ENCODE measurements around the gene PPM1L.
"Not testable (repeated sequence)": the region's sequence is repeated elsewhere in the genome, so short reads cannot be mapped to it uniquely, and the experiment has no call there.

The PPM1L gene

DNA sequence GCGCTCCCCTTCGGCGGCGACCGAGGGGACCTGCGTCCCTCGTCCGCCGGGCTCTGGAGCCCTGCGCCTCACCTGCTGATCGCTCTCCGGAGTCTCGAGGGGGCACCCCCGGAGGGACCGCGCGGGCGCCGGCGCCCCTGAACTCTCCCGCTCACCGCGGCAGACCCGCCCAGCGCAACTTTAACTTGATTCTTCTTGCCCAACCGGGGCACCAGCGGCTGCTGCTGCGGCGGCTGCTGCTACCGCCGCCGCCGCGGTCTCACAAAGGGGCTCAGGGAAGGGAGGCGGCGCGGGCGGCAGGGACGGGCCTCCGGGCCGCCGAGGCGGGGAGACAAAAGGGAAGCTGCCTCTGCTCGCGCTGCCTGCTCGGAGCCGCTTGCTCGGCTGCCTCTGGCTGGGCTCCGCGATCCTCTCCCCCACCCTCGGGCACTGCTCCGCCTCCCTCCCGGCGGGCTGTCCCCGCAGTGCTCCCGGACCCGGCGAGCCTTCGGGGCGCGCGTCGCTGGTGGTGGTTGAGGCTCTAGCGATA is at the start of gene PPM1L:
Gene PPM1L, plus strand, starts transcription at position 456 of the 529 bp plus-strand sequence.
- peak; percentile 66 for DNase-seq

DNA sequence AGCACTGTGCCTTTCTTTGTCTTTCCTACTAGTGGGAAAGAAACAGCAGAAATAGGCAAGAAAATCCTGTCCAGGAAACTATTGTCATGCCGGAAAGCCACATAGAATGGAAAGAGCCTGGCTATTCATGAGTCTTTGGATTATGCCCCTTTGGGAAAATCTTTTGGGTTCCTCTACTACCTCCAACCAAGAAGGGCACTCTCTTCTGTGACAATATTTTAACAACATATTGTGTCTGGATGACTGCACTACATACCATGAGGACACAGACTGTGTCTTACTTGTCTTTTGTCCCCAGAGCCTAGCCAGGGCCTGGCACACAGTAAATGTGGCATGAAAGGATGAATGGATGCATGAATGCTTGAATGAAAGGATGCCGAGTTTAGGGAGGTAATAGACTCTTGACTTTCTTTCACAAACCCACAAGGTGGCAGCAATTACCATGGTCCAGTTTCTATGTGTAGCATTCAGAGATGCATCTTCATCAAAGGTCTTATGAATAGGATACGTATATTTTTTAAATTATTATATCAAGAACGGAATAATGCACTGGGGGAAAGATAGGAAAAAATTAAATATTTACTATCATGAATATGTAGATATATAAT is 48.7 kb upstream of the PPM1L start:
- peak; percentile 65 for DNase-seq

DNA sequence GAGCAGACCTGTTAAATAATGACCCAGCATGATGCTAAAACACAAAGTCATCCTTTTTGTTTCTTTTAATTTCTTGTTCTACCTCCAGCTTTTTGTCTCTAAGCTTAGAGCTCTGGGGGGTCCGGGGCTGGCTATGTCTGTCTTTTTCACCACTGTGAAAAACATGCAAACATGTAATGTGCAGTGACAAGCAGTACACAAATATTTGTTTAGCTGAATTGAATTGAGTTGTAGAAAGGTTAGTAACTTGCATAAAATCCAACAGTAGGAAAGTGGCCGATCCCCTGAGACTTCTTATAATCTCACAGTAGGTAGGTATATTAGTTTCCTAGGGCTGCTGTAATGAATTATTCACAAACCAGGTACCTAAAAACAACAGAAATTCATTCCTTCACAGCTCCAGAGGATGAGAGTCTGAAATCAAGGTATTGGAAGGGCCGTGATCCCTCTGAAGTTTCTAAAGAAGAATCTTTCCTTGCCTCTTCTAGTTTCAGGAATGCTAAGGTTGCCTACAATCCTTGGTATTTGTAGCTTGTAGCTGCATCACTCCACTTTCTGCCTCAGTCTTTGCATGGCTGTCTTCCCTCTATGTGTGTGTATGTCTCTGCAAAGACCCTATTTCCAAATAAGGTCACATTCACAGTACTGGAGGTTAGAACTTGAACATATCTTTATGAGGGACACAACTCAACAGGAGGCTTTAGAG is 46.4 kb upstream of the PPM1L start:
- DNase-seq, result no peak

DNA sequence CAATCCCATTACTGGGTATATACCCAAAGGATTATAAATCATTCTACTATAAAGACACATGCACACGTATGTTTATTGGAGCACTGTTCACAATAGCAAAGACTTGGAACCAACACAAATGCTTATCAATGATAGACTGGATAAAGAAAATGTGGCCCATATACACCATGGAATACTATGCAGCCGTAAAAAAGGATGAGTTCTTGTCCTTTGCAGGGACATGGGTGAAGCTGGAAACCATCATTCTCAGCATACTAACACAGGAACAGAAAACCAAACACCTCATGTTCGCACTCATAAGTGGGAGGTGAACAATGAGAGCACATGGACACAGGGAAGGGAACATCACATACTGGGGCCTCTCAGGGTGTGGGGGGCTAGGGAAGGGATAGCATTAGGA is 42.9 kb upstream of the PPM1L start:
- DNase-seq, result not testable (repeated sequence)

DNA sequence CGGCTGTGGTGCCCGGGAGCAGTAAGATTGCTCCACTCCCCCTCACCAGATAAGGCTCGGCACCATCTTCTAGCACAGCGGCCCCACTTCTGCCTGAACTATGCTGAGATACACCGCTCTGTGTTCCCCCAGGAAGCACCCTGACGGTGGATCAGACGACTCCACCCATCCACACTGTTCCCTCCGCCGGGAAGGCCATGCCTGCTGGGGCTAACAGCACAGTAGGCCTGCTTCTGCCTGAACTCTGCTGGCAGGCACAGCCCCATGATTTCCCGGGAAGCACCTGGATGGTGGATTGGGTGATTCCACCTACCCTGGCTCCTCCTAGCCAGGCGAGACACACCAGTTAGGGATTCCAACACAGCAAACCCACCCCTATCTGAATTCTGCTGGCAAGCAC is 36.3 kb upstream of the PPM1L start:
- no peak for DNase-seq

DNA sequence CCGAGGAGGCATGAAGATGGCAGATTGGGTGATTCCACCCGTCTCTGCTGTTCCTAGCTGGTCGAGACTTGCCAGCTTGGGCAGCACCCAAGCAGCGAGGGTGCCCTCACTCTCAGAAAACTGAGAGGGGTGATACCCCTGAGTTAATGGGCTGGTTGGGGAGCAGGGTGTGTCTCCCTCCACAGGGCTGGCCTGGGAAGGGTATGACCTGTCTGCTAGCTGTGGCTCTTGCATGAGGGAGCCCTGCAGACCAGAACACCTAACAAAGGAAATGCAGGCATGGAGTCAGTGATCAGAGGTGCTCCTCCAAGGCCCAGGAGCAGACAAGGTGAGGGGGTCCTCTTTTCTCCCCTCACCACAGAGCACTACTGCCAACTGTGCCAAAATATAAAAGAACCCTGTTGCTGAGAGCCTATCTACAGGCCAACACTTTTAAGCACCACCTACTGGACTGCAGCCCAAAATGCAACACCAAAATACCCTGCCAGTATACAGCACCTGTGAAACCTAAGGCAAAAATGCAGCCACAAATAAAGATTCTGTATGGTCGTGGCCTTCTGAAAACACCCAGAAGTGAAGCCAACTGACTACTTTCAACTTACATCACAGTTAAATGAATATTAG is 35.8 kb upstream of the PPM1L start:
- no peak for DNase-seq

DNA sequence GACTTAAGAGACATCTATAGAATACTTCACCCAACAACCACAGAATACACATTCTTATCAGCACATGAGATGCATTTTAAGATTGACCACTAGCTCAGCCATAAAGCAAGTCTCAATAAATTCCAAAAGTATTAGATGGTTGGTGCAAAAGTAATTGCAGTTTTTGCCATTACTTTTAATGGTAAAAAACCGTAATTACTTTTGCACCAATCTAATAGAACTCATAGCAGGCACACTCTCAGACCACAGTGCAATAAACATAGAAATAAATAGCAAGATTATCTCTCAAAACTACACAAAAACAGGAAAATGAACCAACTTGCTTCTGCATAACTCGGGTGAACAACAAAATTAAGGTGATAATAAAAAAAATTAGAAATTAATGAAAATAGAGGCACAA is 33.7 kb upstream of the PPM1L start:
- no peak for DNase-seq

DNA sequence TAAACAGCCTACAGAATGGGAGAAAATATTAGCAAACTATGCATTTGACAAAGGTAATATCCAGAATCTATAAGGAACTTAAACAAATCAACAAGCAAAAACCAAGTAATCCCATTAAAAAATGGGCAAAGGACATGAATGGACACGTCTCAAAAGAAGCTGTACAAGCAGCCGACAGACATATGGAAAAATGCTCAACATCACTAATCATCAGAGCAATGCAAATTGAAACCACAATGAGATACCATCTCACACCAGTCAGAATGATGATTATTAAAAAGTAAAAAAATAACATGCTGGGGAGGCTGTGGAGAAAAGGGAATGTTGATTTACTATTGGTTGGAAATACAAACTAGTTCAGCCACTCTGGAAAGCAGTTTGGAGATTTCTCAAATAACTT is 30.7 kb upstream of the PPM1L start:
- DNase-seq, result no peak

DNA sequence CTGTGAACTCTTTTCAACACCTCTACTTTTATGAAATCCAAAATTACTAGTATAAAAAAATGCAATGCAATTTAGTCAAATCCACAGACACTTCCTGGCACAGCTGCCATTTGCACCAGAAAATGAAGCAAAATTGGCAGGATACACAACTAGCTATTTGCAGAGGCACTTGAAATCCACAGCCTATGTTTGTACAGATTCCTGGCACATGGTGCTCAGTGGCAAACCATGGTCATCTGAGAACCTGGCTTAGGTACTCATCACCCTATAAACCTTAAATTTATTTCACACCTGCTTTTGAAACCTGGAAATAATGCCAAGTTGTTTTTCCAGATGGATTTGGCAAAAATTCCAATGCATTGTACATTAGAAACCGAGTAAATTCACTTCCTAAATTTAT is 20.2 kb upstream of the PPM1L start:
- DNase-seq, result no peak

DNA sequence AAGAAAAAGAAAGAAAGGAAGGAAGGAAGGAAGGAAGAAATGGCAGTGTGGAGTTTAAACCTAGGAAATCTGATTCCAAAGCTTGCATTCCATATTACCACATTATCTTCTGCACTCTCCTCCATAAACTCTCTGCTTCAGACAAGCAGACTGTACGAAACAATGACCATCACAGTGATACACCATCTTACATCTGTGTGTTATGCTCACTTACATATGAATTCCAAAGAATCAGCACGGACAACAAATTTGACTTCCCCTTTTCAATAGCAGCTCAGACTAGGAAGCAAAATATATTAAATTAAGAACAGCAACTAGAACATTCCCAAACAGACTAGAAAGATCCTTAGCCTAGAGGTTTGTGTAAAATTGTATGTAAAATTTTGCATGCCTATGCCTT is 18.0 kb upstream of the PPM1L start:
- no peak for DNase-seq

DNA sequence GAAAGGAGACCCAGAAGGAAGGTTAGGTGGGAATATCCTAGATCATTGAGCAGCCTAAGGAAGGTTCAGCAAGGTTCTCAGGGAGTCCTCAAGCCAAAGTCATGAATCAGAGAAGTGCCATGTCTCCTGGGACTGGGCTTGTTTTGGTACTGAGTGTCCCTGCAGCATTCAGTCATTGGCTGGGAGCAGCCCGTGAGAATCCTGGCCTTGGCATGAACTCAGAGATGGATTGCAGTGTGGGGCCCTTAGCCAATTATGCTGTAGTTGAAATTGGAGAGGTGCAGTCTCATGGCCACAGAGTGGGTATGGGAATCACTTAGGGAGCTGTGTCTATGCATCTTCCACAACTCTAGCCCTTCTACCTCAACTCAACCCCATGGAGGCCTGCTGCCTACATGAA is 17.0 kb upstream of the PPM1L start:
- peak; percentile 56 for DNase-seq

DNA sequence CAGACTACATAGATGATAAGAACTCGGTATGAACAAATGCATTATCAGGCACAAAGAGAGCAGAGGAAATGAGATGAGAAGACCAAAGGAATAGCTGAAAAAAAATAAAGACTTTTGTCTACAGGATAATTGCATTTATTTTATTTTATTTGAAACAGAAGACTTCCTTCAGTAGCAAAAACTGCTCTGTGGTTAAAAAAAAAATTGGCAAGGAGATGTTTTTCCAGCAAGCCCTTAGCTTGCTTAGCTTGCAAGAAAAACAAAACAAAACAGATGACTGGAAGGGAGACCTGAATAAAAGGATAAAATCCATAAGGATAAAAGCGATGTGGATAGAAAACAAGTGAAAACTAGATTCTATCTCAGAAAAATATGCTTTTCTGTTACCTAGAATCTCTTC is 9.1 kb upstream of the PPM1L start:
- no peak for DNase-seq

DNA sequence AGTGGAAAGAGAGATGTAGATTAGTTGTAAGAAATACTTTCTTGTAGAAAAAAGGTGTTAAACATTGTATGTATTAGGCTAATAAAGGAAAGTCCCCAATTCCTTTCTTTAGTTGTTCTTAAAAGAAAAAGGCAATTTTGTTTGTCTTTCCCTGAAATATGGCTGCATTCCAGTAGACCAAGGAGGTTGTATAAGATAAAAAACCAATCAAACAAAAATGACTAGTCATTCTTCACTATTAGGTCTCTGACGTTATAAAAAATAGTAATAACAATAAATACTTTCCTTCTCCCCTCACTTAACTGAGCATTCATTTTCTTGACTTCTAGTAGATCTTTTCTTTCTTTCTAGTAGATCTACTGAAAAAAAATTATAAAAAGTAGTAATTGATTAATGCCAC is 8.6 kb upstream of the PPM1L start:
- no peak for DNase-seq

DNA sequence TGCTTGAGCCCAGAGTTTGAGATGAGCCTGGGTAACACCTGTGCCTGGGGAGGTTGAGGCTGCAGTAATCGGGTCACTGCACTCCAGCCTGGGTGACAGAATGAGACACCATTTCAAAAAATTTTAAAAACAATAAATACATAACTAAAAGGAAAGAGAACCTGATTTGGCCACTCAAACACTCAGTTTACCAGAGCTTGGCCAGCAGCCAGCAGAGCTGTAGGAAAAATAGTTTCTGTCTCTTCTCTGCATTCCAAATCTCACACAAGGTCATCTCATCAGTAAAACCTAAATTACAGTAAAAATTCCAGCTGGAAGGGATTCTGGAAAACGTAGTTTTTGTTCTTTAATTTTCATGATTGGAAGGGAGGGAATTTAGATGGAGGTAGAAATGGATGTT is 7.8 kb upstream of the PPM1L start:
- DNase-seq, result no peak

DNA sequence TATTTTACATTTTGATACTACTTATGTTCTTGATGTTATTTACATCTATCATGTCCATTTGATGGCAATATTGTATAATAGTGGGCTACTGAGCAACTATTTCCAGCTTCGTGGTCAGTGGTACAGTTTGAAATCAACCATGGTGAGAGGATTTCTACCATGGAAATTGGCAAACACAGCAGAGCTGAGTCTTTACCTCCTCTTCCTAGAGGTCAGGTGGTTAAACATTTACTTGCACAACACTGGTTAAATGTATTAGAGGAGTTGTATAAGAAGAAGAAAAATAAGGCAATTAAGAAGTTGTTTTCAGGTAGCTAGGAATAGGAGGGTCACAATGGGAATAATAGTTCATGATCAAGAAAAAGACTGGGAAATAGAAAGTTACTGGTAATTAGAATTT is 7.2 kb upstream of the PPM1L start:
- DNase-seq, result no peak

DNA sequence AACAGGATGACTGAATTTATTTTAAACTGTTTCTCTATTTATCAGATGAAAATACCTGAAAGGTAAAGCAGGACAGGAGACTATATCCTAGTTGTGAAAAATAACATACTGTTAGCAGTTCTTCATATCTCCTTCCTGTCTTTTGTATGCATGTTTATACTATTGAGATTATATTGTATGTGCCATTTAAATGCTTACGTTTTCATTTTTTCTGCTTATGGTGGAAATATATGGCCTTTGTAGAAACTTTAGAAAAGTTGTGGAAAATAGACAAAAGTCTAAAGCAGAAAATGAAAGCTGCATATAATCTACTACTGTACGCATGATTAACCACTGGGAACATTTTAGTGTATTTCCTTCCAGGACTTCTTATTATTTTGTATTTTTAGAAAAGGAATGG is 2.1 kb upstream of the PPM1L start:
- DNase-seq, result no peak

DNA sequence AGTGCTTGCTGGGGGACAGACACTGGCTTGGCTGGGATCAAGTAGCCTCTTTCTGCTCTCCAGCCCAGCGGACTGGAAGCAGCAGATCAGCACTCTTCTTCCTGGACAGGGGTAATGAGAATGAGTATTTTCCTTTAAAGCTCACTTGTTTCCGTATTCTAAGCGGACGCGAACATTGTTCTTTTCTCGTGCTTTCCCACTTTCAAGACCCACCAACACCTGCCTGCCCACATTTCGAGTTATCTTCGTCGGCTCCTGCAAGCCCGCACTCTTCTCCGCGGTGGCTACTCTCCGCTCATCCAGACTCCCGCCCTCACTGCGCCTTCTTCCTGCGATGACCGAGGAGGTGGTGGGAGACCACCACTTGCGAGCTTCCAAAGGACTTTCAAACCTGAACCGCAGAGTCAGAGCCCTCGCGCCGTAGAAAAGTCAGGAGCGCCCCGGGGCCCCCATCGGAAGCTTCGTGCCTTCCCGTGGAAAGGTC is 1.6 kb upstream of the PPM1L start:
- DNase-seq, result no peak

DNA sequence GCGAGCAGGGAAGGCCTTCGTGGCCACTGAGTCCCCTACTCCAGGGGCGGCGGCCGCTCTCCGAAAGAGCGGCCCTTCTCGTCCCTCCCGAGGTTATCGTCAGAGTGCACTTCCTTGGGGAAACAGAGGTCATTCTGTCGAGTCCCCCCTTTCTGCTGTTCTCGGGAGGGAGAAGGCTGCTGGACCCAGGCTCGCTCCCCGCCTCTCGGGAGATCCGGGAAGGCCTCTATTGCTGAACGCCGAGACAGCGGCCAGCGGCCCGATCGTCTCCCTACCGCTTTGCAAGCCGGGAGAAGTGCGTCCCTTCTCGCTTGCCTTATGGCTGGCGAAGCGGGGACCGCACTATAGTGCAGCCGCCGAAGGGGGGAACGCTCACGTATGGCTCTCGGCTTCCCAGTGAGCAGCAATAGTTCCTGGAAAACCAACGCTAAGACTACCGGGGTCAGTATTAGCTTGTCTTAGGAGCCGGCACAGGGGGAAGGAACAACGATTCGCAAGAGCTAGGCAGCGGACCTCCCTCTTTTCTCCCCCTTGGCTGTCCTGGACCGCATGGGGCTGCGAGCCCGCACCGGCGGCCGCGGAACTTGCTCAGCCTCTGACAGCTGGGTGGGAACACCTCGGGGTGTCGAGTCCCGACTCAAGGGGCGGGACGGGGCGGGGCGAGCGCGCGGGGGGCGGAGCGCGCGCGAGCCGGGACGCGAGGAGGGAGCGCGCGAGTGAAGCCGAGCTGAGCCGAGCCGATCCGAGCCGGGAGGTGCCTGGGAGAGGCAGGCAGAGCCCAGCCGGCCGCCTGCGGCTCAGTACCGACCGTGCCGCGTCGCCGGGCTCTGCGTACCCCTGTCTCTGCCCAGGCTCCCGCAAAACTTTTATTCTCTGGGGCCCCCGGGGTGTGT is 930 bp upstream of the PPM1L start:
- DNase-seq, result peak; percentile 89

DNA sequence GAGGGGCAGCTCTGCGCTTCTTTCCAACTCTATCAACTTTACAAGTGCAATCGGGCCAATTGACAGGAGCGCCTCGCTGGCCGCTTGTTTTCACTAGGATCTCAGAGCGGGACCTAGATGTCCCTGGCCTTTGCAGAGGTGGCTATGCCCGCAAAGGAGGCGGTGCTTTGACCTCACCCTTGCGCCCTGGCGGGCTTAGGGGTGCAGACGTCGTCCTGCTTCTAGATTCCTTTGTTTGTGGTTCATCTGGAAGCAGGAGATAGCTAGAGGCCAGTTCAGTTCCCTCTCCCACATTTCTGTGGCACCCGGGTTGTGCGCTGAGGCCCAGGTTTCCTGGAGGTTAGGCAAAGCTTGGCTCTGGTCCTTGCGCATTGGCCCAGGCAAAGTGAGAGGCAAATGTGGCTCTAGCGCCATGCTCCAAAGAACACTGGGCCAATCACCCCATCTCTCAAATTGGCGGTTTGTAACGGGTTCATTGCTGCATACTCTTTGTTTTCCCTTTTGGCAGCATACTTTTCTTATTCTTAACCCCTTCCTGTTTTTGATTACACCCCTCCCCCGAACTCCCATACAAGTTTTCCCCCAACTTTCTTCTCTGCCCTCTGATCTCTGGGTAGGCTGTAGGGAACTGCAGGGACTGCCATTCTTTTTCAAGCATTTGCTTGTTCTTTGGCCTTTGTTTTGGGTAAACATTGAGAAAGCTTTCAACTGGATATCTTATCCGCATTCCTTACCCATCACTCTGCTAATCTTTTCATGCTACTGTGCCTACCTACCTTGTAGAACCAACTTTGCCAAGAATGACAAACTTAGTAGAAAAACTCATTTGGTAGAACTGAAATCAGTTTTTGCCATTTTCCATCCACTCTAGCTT is 1.4 kb downstream of the PPM1L start:
- DNase-seq, result no peak

DNA sequence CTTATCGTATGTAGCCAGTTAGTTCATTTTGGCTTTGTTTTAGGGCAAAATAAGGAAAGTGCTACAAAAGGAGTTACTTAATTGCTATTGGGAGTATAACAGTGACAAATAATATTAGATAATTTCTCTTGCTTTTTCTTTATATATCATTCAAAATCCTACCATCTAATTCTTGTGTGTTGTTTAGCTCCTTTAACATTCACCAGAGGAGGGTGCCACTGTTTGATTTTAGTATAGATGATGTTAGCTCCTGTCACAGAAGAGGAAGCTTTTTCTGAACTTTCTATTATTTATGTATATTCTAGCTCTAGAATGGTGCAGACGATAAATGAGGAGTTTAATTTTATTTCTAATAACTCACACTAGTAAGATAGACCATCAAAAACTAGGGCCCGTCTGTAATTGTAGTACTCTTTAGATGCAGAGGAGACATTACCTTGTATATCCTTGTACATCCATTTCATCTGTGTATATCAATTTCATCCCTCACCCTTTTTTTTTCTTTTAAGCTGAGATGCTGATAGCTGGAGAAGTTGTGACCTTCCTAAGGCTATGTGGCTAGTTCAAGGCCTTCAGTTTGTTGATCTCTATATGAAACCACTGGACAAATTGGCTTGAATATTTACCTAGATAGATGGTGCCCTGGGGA is 3.0 kb downstream of the PPM1L start:
- DNase-seq, result no peak

DNA sequence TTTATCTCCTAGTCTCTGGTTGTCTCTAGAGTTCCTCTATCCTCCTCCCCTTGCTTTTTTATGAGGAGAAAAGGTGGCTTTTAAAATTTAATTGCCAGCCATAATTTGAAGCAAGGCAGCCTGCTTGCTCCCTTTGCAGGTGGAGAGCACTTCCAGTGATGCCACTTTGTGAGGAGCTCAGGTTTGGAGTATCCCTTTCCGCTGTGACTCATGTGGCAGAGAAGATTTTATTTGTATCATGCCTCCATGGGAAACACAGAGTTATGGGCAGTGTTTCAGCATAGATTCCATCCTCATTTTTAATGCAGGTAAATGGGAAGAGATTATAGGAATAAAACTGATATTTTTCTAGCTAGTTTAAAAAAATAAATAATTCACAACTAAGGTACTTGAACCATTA is 7.0 kb downstream of the PPM1L start:
- DNase-seq, result no peak

DNA sequence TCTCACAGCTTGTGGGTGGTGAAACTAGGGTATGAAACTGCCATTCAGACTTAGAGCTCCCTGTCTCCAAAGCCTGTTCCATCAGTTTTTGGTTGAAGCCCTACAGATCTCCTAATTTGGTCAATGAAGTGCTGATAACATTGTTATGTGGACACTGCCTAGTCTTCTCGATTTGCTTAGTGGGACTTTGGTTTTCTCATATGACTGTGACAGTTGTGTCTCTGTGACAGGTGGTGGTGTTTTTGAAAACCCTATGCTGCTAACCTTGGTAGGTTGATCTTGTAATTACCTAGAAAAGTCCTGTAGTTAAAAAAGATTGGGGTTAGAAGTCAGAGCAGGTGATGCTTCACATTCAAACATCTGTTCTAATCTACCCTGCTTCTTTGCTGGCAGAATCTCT is 9.2 kb downstream of the PPM1L start:
- DNase-seq, result no peak

Data from DMS 273 treated with DMSO at 0.1 percent for 48 hours (cell line).